Activated naive CD8-positive, alpha-beta T cell treated with anti-CD3 and anti-CD28 coated beads, Interleukin-2, amount 50 U/mL, for 16 hours (primary cell): ENCODE measurements around the gene CNOT6L.

Experiments used
- DNase-seq: peaks from one replicate; pipeline ENCODE4 v3.0.0-alpha.2; 2020; ENCODE audit warnings: low read depth, low spot score

The CNOT6L gene

GRCh38 chr4:77713884-77714283, 105.3 kb downstream of the CNOT6L start:
- DNase-seq: no peak

GRCh38 chr4:77712675-77713074, 106.5 kb downstream of the CNOT6L start:
- DNase-seq: no peak

DNA sequence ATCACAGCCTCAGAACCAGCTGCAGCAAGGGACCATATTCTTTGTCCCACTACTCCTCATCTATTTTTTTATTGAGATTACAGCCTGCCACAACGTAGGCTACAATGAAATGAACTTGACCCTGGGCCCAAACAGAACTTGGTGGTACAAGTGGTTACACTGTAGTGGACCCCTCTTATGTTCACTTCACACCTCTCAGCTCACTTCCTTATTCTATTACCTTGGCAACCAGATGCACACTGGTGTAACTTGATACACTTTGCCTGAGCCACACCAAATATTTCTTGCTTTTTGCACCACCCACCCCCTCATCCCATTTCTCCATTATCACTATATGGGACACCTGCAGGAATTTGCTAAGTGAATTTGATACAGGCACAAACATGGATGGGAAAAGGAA, 107.7 kb downstream of the CNOT6L start:
- DNase-seq: no peak

- no peak for DNase-seq
These were observed 108.5 kb downstream of the CNOT6L start for GRCh38 chr4:77710684-77711083.

GRCh38 chr4:77710059-77710458, 109.1 kb downstream of the CNOT6L start:
- DNase-seq: no peak

GRCh38 chr4:77706717-77707116, 112.5 kb downstream of the CNOT6L start:
- DNase-seq: no peak

DNA sequence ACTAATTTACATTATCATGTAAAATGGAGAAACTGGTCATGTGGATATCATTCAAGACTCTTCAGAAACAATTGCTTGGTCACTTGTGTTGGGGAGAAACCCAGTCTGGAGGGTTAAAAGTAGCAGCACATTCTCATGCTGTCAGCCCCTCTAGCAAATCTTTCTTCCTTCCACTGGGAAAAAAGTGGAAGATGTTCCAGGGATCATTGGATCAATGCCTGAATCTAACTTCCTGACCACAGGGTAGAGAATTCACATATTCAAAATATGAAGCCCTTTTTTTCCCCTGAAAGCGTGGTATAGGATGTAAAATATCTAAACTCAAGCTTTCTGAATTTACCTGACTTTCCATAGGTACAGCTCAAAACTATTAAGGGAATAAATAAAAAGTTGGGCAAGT, 115.5 kb downstream of the CNOT6L start:
- DNase-seq: no peak

- DNase-seq: no peak
These were observed 118.0 kb downstream of the CNOT6L start for GRCh38 chr4:77701121-77701520.

DNA sequence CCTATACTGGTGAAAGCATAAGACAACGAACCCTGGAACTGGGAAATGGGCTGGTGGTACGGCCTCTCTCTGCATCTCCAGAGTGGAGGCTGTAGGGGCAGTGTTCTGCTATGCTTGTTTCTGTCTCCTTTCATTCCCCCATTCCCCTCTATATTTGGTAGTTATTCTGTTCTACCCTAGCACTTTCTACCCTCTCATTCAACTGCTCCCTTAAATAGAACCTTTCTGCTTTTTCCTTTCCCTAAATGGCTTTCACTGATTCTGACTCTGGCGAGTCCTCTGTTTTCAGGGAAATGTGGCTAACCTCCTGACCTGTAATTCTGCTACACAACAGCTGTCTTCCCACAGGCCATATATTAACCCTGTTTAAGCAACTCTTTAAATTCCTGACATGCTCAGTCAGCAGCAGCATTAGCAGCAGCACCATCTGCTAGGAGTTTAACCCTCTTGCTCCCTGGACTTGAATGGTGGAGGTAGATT, 119.4 kb downstream of the CNOT6L start:
- DNase-seq: no peak

GRCh38 chr4:77697860-77698590, 121.1 kb downstream of the CNOT6L start:
- no peak for DNase-seq

DNA sequence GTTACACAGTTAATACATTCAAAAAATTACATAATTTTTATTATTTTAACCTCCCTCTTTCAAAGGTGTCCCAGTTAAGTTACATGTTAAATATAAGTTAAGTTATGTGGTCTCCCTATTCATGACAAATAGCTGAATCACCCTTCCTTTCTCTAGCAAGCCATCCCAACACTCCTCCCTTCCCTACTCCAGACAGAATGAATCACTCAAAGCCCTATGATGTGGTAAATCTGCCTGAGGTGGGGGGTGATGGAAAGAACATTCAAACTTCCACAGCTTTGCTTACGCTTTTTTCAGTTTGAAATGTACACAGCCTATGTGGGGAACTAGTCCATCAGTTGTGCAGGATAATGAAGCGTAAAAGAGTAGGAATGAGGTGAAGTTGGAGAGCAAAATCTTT, 123.4 kb downstream of the CNOT6L start:
- no peak for DNase-seq

DNA sequence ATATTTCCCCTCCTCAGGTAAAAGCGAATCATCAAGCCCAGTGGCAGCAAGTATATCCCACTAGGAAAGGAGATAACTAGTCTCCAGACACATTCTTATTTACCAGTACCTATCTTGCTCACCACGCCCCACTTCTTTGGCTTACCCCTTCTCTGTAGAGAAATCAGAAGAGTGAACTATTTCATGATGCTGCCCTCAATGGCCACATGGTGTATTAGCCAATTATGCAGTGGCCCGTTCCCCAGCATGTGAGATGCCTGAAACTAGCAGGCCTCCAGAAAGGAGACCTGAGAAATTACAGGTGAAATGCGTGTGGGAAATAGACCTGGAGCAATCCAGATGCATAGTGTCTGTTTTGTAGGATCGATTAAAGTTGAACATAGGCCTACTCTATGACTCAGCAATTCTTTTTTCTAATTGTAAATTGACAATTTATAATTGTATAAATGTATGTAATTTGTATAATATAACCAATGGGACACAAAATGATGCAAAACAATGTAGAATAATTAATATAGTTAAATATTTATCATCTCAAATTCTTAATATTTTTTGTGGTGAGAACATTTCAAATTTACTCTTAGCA, 126.2 kb downstream of the CNOT6L start:
- no peak for DNase-seq

DNA sequence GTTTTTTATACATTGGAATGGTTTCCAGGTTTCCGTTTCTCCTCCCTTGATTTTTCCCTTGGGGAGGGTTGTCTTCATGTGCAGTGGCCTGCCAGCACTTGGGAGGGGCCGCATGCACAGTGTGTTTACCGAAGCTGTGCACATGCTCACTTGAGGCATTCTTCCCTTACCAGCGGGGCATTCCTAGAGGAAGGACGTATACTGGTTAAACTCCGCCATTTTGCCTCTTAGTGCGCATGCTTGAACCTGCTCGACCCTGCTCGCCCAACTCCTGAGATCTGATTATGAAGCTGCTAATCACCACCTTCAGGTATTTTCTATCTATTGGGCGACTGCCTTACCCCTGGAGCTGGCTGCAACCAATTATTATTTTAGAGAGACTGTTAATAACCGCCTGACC, 137.4 kb downstream of the CNOT6L start:
- DNase-seq: no peak

GRCh38 chr4:77676842-77677241, 142.3 kb downstream of the CNOT6L start:
- DNase-seq: no peak

DNA sequence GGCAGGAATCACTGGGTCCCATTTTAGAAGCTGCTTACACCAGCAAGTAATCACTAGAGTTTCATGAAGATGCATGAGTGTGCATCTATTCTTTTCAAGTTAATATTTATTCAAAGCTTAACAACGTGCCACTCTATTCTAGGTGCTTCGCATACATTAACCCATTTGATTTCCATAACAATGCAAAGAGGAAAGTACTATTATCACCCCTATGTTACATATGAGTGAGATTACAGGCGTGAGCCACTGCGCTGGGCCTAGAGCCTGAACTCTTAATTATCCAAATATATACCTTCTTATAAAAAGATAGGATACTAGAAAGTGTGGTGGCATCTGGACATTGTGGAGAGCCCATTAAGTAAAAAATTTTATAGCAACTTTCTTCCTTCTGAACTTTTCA, 148.1 kb downstream of the CNOT6L start:
- no peak for DNase-seq

DNA sequence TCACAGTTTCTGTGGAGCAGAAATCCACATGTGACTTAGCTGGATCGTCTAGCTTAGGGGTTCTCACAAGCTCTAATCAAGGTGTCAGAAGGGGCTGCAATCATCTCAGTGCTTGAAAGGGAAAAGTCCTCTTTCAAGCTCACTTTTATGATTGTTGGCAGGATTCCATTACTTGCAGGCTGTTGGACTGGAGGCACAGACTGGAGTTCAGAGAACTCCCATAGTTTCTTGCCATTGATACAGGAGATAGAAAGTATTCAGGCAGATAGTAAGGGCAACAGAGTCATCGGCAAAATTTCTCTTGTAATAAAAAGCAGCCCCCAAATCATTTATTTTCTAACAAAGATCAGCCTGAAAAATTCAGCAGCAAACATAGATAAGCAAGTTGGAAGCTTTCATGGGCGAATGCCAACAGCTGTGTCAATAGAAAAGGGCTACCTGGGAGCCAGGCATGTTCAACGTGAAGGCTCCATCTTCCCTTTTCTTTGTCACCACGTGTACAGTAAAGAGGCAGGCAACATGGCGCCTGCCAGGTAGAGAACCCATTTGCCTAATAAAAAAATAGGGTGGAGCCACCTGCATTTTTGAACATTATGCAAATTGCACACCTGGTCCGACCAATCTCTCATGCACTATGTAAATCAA, 149.1 kb downstream of the CNOT6L start:
- DNase-seq: no peak

- DNase-seq: no peak
These were observed 153.6 kb downstream of the CNOT6L start for GRCh38 chr4:77665381-77666069.
